GM19240 (cell line): ENCODE results near the gene RORB.

Experiments
- DNase-seq: peaks from one replicate; pipeline ENCODE4 v3.0.0; 2011; ENCODE audit warnings: low spot score; ENCODE audit not compliant: insufficient read length

Gene RORB

GRCh38 chr9:74711341-74711740 is 214.2 kb downstream of the RORB start:
- DNase-seq, result no peak

- DNase-seq, result no peak
Observed at GRCh38 chr9:74718709-74719108, 221.6 kb downstream of the RORB start.

- DNase-seq, result no peak
Observed at GRCh38 chr9:74719306-74719705, 222.2 kb downstream of the RORB start.

- no peak for DNase-seq
Observed at GRCh38 chr9:74721696-74722660, 224.8 kb downstream of the RORB start.

- no peak for DNase-seq
Observed at GRCh38 chr9:74724317-74724716, 227.2 kb downstream of the RORB start.

- no peak for DNase-seq
Observed at GRCh38 chr9:74726581-74726980, 229.4 kb downstream of the RORB start.

- DNase-seq, result no peak
Observed at GRCh38 chr9:74728176-74728575, 231.0 kb downstream of the RORB start.

GRCh38 chr9:74729136-74729695 is 232.1 kb downstream of the RORB start:
- no peak for DNase-seq

- no peak for DNase-seq
Observed at GRCh38 chr9:74735761-74736160, 238.6 kb downstream of the RORB start.

GRCh38 chr9:74736646-74737045 is 239.5 kb downstream of the RORB start:
- DNase-seq, result no peak

- no peak for DNase-seq
Observed at GRCh38 chr9:74742191-74742790, 245.2 kb downstream of the RORB start.
